C4-2B (cell line): ENCODE results near the gene FAM174B.

Experiments used
- H3K27ac ChIP-seq: fragments of 450-650 bp; 2 replicates; pipeline ENCODE4 v1.5.1; 2017
- CTCF ChIP-seq: fragments of 450-650 bp; conservative IDR thresholded peaks from 2 replicates; pipeline ENCODE4 v1.5.1; 2017; ENCODE audit warnings: mild to moderate bottlenecking
- ZFX ChIP-seq: fragments of 450-650 bp; IDR thresholded peaks from 2 replicates; pipeline ENCODE4 v1.6.1; 2017

FAM174B gene

GRCh38 chr15:92616621-92617548 is 38.7 kb downstream of the FAM174B start:
- TF ChIP-seq CTCF (no peak), ZFX (no peak)
- peak overlapping the region; percentile 85 for H3K27ac ChIP-seq

- peak overlapping the region; percentile 85 for H3K27ac ChIP-seq
- TF ChIP-seq CTCF (no peak), ZFX (no peak)
Observed at GRCh38 chr15:92614791-92615785, 40.5 kb downstream of the FAM174B start.

GRCh38 chr15:92614301-92614700 is 41.3 kb downstream of the FAM174B start:
- TF ChIP-seq ZFX (no peak), CTCF (no peak)
- H3K27ac ChIP-seq: peak overlapping the region; percentile 85

GRCh38 chr15:92613841-92614240 is 41.7 kb downstream of the FAM174B start:
- H3K27ac ChIP-seq: peak overlapping the region; percentile 85
- TF ChIP-seq CTCF (no peak), ZFX (no peak)

- no peak overlapping the region for H3K27ac ChIP-seq
- TF ChIP-seq CTCF (no peak), ZFX (no peak)
Observed at GRCh38 chr15:92612891-92613290, 42.7 kb downstream of the FAM174B start.

GRCh38 chr15:92611995-92612745 is 43.4 kb downstream of the FAM174B start:
- no peak overlapping the region for H3K27ac ChIP-seq
- no peak for TF ChIP-seq ZFX
- TF ChIP-seq CTCF: no peak
